Globus pallidus (tissue), 1 donor: ENCODE data around the gene HASPIN.

Experiments used
- DNase-seq: peaks from one replicate; pipeline ENCODE4 v3.0.0-alpha.2; 2015; ENCODE audit warnings: low spot score

The HASPIN gene

DNA sequence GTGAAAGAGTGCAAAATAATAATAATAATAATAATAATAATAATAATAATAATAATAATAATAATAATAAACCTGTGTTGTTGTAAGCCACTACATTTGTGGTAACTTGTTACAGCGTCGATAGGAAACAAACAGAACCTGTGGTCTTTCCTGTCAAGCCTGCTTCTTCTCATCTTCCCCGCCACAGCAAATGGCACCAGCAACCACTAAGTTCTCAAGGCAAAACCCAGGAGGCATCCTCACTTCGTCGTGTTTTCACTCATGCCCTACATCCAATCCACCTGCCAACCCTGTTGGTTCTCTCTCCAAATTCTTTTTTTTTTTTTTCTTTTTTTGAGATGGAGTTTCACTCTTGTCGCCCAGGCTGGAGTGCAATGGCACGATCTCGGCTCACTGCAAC lies 43.1 kb downstream of the HASPIN start:
- DNase-seq = no peak

DNA sequence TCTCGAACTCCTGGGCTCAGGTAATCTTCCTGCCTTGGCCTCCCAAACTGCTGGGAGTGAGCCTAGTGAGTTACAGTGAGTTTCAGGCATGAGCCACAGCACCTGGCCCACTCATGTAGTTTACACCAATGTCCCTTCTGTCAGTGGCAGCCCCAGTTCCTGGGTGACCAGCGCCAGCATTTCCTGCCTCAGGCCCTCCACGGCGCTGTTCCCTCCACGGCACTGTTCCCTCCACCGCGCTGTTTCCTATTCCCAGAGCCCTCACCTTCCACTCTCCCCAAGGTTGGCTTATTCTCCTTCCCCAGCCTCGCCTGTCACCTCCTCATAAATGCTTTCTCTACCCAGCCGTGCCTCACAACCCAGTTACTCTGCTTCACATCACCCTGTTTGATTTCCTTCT lies 44.6 kb downstream of the HASPIN start:
- DNase-seq = no peak

DNA sequence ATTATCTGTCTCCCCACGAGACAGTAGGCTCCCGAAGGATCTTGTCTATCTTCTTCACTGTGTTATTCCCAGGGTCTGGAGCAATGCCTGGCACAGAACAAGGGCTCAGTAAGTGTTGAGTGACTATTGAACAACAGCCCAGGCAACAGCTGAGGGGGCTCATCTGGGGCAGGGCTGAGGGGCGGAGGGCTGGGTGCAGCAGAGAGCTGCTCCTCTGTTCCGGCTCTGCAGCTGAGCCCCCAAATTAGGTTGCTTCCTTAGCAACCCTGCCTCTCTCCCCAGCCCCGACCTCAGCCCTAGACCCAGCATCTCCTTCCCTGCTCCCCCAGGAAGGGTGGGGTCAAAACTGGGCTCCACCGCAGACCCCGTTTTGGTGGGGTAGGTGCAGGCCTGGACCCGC lies 45.1 kb downstream of the HASPIN start:
- no peak for DNase-seq

DNA sequence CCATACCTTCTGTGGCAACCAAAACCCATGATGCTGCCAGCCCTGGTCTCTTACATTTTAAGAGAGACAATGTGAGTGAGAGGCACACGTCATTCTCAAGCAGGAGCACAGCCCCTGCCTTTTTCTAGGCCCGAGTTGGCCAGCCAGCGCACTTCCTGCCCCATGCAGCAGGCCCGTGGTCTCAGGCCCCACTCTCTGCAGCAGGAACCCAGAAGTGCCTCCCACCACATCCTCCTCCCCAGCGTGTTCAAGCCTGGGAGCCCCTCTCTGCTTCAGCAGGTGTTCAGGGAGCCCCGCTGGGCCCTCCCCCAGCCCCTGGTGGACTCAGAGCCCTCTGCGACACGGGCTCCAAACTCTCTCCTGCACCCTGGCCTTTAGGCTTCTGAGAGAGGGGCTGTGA lies 46.8 kb downstream of the HASPIN start:
- no peak for DNase-seq

DNA sequence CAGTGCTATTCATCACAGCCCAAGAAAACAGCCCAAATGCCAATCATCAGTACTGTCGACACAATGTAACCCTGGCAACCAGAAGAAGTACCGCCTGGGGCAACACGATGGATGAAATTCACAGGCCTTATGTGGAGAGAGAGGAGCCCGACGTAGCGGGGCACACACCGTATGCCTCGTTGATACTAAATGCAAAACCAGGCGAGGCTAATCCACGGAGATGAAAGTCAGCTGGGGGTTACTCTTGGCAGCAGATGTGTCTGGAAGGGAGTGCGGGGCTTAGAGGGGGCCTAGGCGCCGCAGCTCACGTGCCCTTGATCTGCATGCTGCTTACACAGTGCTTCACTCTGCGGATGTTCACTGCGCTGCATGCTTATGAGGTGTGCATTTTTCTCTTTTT lies 47.4 kb downstream of the HASPIN start:
- no peak for DNase-seq

DNA sequence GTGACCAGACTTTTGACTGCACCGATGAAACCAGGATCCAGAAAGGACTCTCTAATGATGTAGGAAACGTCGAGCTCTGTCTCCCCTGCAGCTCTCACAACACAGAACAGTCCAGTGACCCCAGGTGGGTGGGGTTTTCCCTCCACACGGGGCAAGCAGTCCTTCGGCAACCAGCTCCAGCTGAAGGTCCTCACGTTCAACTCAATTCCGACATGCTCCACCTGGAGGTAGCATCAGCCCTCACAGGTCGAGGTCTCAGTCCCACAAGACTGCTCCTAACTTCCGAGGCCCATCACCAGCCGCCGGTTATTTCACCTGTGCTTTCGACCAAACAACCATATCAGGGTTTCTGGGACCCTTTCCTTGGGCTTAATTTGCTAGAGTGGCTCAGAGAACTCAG lies 49.1 kb downstream of the HASPIN start:
- DNase-seq = no peak

DNA sequence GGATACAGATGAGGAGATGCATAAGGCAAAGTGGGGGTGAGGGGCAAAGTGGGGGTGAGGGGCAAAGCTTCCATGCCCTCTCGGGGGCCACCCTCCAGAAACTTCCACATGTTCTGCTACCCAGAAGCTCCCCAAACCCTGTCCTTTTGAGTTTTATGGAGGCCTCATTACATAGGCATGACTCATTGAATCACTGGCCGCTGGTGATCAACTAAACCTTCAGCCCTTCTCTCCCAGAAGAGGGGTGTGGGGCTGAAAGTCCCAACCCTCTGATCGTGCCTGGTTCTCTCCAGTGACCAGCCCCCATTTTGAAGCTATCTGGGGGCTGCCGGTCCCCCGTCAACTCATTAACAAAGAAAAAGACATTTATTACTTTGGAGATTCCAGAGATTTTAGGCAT lies 49.8 kb downstream of the HASPIN start:
- no peak for DNase-seq

DNA sequence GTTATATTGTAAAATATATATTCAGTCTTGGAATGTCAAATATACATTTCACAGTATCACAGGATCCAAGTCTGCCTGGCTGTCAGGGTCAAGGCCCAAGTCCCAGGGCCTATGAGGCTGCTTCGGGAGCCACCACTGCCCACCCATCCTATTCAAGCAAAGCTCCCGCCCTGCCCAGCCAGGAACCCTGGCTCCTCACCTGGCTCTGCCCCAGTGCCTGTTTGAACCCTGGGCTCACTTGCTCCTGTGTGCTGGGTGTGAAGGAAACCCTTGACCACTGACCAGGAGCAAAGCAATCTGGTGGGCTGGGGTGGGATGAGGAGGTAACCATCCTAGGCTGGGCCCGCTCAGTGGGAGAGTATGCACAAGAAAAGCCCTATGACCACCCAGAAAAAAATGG lies 50.3 kb downstream of the HASPIN start:
- DNase-seq = no peak
